PC-3 (cell line): ENCODE data around the gene STAU1. TPM values are rescaled to one million over a fixed set of nuclear protein-coding genes. Genes with fewer than 3 reads are reported as not detected.
"Not testable (repeated sequence)": the region's sequence is repeated elsewhere in the genome, so short reads cannot be mapped to it uniquely, and the experiment has no call there.

Experiments used
- ATAC-seq: fragments of 200-7000 bp; cut with Tn5 transposase; 2 replicates; pipeline ENCODE4 v1.9.1; 2020; ENCODE audit warnings: mild to moderate bottlenecking, moderate library complexity
- BruUV-seq: library from RNA; stranded (reverse); fragments of 400-500 nt; replicated peaks from 2 replicates; lab custom pipeline; 2021; lab: Mats Ljungman, UMichigan
- CTCF ChIA-PET: fragments of 300-600 bp; sonication (Branson Sonifier 250); formaldehyde crosslinking; loops from one replicate; lab custom pipeline; 2022; ENCODE audit warnings: antibody characterized with exemption; lab: Charles Lee
- POLR2A ChIA-PET: fragments of 300-600 bp; sonication (Branson Sonifier 250); formaldehyde crosslinking; loops from one replicate; lab custom pipeline; 2022; ENCODE audit warnings: antibody characterized with exemption; ENCODE audit not compliant: unreplicated experiment; lab: Charles Lee
- DNase-seq: peaks from one replicate; pipeline ENCODE4 v3.0.0-alpha.2; 2015
- H2AFZ ChIP-seq: fragments of 300-600 bp; sonication (generic); 2 replicates; pipeline ENCODE4 v1.6.0; 2016; ENCODE audit warnings: antibody characterized with exemption, low read length
- H3F3A ChIP-seq: fragments of 300-600 bp; sonication (generic); one replicate; pipeline ENCODE4 v1.6.0; 2017; ENCODE audit warnings: antibody characterized with exemption, low read length, control low read depth, mild to moderate bottlenecking; ENCODE audit not compliant: unreplicated experiment
- H3K27ac ChIP-seq: fragments of 300-600 bp; sonication (generic); 2 replicates; pipeline ENCODE4 v1.5.1; 2016; ENCODE audit warnings: mild to moderate bottlenecking, low read length
- H3K27me3 ChIP-seq: fragments of 300-600 bp; sonication (generic); 2 replicates; pipeline ENCODE4 v1.6.1; 2016; ENCODE audit warnings: low read length, mixed read lengths
- H3K36me3 ChIP-seq: fragments of 300-600 bp; sonication (generic); 2 replicates; pipeline ENCODE4 v1.6.1; 2016; ENCODE audit warnings: low read depth, mixed run types, low read length, mixed read lengths
- H3K4me1 ChIP-seq: fragments of 300-600 bp; sonication (generic); 2 replicates; pipeline ENCODE4 v1.5.1; 2016; ENCODE audit warnings: low read length; ENCODE audit not compliant: insufficient read depth
- H3K4me2 ChIP-seq: fragments of 300-600 bp; sonication (generic); 2 replicates; pipeline ENCODE4 v1.6.0; 2016; ENCODE audit warnings: low read length
- H3K4me3 ChIP-seq: fragments of 300-600 bp; sonication (generic); 2 replicates; pipeline ENCODE4 v1.5.1; 2016; ENCODE audit warnings: mild to moderate bottlenecking, low read length, mixed read lengths
- H3K79me2 ChIP-seq: fragments of 300-600 bp; sonication (generic); 2 replicates; pipeline ENCODE4 v1.6.1; 2017; ENCODE audit warnings: low read length, mixed read lengths
- H3K9ac ChIP-seq: fragments of 300-600 bp; sonication (generic); 2 replicates; pipeline ENCODE4 v1.6.0; 2016; ENCODE audit warnings: mild to moderate bottlenecking, low read length
- H3K9me2 ChIP-seq: fragments of 300-600 bp; sonication (generic); replicated peaks from 2 replicates; pipeline ENCODE4 v1.6.1; 2016; ENCODE audit warnings: mixed run types, low read length, mixed read lengths
- H3K9me3 ChIP-seq: fragments of 300-600 bp; sonication (generic); 2 replicates; pipeline ENCODE4 v1.6.1; 2016; ENCODE audit warnings: low read length, mixed read lengths
- H4K20me1 ChIP-seq: fragments of 300-600 bp; sonication (generic); 2 replicates; pipeline ENCODE4 v1.6.1; 2016; ENCODE audit warnings: low read length, mixed read lengths
- CTCF ChIP-seq: fragments of 300-600 bp; sonication (generic); conservative IDR thresholded peaks from 2 replicates; pipeline ENCODE4 v1.5.1; 2017; ENCODE audit warnings: antibody characterized with exemption, low read depth, mild to moderate bottlenecking, low read length
- EZH2 ChIP-seq: fragments of 300-600 bp; sonication (generic); IDR thresholded peaks from one replicate; pipeline ENCODE4 v1.6.1; 2017; ENCODE audit warnings: antibody characterized with exemption, mild to moderate bottlenecking, low read length; ENCODE audit not compliant: unreplicated experiment
- EZH2phosphoT487 ChIP-seq: fragments of 300-600 bp; sonication (generic); IDR thresholded peaks from 2 replicates; pipeline ENCODE4 v1.6.1; 2018; ENCODE audit warnings: mild to moderate bottlenecking, antibody characterized with exemption, low read length, borderline replicate concordance
- intact Hi-C: fragments of 100-400 bp; cut with micrococcal nuclease; formaldehyde crosslinking; loops from 2 replicates; pipeline ENCODE4 v1.9.0; 2023
- total RNA-seq: library from RNA; depleted of rRNA; stranded (reverse); fragments of >200 nt; gene quantifications from 2 replicates; pipeline ENCODE4 v1.2.3, GENCODE V29; 2014

STAU1 gene
- total RNA-seq, 1 experiment from 2014 or later, result 87.8 TPM

GRCh38 chr20:49136817-49137571, 51.1 kb downstream of the STAU1 start:
- Histone ChIP-seq H3K9me2 (no peaks in the 10 kb centered on the region), H3K27ac (no peak overlapping the region), H3F3A (no peaks in the 10 kb centered on the region), H4K20me1 (no peaks in the 10 kb centered on the region), H3K4me3 (no peak overlapping the region), H3K9ac (no peak overlapping the region), H3K4me1 (no peaks in the 10 kb centered on the region), H3K9me3 (no peaks in the 10 kb centered on the region), H2AFZ (no peak overlapping the region), H3K79me2 (no peaks in the 10 kb centered on the region), H3K4me2 (no peak overlapping the region), H3K27me3 (no peaks in the 10 kb centered on the region), H3K36me3 (peaks cover 12% of the 10 kb centered on the region)
- TF ChIP-seq CTCF, result no peak
- no peak for TF ChIP-seq EZH2
- no peak for TF ChIP-seq EZH2phosphoT487
- DNase-seq (no peak), ATAC-seq (no peak)
- ChIA-PET POLR2A (no interaction called here), CTCF (interaction anchor here (0.6 kb wide), 1 partner anchor 60 kb away, joined by 6 read pairs; no protein-coding TSS in a partner anchor)
- BruUV-seq, result no TSS peak
- intact Hi-C loops, result no loop called here

- DNase-seq, POLR2A ChIA-PET, H3K4me3 ChIP-seq, ATAC-seq, H3K79me2 ChIP-seq, H4K20me1 ChIP-seq, CTCF ChIA-PET, H3K4me2 ChIP-seq, H3K9ac ChIP-seq, H3K4me1 ChIP-seq, H3K9me2 ChIP-seq, H3F3A ChIP-seq, H2AFZ ChIP-seq, H3K27me3 ChIP-seq, H3K9me3 ChIP-seq, intact Hi-C loops, BruUV-seq, H3K27ac ChIP-seq: not testable (repeated sequence)
- H3K36me3 ChIP-seq, result peaks cover 24% of the 10 kb centered on the region
Measured at GRCh38 chr20:49134797-49135196, 53.3 kb downstream of the STAU1 start.

- no peak overlapping the region for H2AFZ ChIP-seq
- H3F3A ChIP-seq, result no peaks in the 10 kb centered on the region
- no peaks in the 10 kb centered on the region for H3K9me3 ChIP-seq
- no peak for DNase-seq
- TF ChIP-seq EZH2phosphoT487, result no peak
- TF ChIP-seq EZH2, result no peak
- no peak for TF ChIP-seq CTCF
- ATAC-seq, result peak; percentile 20; the same call in 1 of the 2 replicates
- intact Hi-C loops, result loop anchor here (1.0 kb wide), 2 partner anchors 53 to 84 kb away; no protein-coding TSS in a partner anchor
- H4K20me1 ChIP-seq, result no peaks in the 10 kb centered on the region
- no peaks in the 10 kb centered on the region for H3K79me2 ChIP-seq
- no peak overlapping the region for H3K4me2 ChIP-seq
- peaks cover 24% of the 10 kb centered on the region for H3K36me3 ChIP-seq
- no peak overlapping the region for H3K4me3 ChIP-seq
- no peak overlapping the region for H3K9ac ChIP-seq
- H3K4me1 ChIP-seq, result no peaks in the 10 kb centered on the region
- CTCF ChIA-PET, result interaction anchor here (1.5 kb wide), 1 partner anchor 84 kb away, joined by 23 read pairs; no protein-coding TSS in a partner anchor
- POLR2A ChIA-PET, result no interaction called here
- H3K9me2 ChIP-seq, result no peaks in the 10 kb centered on the region
- H3K27me3 ChIP-seq, result no peaks in the 10 kb centered on the region
- BruUV-seq, result no TSS peak
- no peak overlapping the region for H3K27ac ChIP-seq
Measured at GRCh38 chr20:49133571-49133970, 54.6 kb downstream of the STAU1 start.
